Suppressor macrophage treated with lipopolysaccharide for 1 hour (primary cell): ENCODE results near the gene COL27A1.
A peak's percentile ranks its signal among the peaks of the same experiment; 100 is the strongest.

Source experiments
- DNase-seq, 3 donors: peaks; one replicate each; pipeline ENCODE4 v3.0.0-alpha.2; 2020 to 2022

The COL27A1 gene

DNA sequence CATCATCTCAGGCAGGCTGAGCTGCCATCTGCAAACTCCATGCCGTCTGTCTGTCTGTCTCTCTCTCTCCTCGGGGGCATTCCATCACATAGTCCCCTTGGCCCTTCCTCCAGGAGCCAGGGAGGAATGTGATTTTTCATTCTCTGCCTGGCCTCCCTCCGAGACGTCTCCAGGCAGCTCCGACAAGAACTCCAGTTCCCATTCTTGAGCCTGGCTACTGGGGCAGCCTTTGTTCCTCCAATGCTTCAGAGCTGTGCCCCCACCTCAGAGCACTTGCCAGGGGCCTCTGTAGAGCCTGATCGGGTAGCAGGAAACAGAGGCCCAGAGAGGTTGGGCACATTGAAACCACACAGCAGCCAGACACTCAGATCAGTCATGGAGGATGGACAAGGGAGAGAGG, 74.0 kb downstream of the COL27A1 start:
- no peak for DNase-seq

DNA sequence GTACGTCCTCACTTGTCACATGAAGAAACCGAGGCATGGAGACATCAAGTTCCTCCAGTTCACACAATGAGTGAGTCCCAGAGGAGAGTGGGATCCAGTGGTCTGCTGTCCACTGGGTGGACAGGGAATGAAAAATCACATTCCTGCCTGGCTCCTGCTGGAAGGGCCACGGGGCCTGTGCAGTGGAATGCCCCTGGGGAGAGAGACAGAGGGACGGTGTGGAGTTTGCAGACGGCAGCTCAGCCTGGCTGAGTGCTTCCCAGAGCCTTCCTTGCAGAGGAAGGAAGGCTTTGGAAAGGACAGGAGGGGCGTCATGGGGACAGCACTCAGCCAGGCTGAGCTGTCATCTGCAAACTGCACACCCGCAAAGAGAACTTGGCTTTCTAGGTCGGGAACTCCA, 74.7 kb downstream of the COL27A1 start:
- no peak for DNase-seq

DNA sequence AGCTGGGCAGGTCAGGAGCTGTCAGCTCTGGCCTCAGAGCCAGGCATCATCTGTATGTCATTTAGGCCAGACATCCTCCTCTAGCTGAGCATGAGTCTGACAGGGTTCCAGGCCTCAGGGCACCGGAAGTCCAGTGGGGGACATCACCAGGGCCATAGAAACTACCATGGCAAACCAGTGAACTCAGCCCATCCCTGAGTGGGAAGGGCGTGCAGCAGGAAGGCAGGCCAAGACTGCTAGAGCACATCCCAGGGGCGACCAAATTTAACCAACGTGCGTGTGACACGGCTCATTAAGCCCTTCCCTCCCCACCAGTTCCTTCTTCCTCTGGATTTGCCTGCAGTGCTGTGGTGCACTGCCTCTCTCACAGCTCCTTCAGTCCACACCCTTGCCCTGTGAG, 75.9 kb downstream of the COL27A1 start:
- no peak for DNase-seq

DNA sequence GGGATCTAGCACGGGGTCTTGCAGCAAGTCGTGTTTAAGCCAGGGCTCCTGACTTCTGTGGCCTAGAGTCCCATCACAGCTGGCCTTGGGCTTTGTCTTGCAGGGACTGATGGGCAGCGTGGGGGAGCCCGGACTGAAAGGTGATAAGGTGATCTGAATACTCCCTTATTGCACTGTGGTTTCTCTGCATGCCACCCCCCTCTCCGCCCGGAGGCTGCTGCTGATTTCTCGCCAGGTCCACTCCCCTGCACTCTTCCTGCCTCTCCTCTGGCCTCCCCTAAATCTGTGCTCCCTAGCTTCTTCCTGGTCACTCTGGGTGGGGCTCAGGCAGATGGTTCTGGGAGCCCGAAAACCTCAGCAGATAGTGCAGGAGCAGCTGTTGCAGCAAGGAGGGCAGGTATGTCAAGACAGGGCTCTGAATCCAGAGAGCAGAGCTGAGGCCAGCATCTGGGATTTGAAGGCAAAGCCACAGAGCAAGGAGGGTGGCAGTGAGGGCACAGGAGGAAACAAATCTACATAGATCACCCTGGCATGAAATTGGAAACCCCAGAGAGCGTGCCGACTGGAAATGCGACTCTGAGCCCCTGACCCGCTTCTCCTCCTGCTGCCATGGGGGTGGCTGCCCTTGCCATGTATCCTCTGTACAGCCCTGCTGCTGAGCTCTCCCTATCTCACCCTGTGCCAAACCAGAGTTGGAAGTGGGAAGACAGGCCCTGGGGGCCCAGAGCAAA, 76.5 kb downstream of the COL27A1 start:
- DNase-seq: no peak

DNA sequence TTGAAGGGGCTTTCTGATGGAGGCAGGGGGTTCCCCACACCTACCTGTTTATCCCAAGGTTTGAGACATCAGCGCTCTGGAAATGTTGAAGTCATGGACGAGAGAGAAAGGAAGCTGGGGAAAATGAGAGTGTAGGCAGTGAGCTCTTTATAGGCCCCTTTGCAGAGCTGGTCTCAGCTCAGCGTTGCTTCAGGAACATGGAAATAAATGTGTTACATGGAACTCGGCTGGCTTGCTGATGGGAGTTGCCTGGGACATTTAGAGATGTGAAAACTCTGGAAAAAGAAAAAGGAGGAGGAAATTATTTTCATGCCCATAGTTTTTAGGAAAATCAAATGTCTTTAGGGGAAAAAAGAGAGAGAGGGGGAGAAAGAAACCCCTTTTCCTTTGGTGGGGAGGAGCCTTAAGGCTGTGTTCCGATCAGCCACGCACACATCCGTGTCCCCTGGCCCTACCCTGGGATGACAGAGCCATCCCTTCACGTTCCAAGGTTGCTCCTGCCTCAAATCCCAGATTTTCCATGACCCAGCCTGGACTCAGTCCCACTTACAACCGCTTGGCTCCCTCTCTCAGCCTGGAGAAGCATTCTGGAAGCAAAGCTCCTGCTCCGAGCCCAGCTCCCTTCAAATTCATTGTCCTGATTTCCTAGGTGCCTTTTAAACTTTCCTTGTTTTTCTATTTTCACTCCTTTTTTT, 78.3 kb downstream of the COL27A1 start:
- no peak for DNase-seq

DNA sequence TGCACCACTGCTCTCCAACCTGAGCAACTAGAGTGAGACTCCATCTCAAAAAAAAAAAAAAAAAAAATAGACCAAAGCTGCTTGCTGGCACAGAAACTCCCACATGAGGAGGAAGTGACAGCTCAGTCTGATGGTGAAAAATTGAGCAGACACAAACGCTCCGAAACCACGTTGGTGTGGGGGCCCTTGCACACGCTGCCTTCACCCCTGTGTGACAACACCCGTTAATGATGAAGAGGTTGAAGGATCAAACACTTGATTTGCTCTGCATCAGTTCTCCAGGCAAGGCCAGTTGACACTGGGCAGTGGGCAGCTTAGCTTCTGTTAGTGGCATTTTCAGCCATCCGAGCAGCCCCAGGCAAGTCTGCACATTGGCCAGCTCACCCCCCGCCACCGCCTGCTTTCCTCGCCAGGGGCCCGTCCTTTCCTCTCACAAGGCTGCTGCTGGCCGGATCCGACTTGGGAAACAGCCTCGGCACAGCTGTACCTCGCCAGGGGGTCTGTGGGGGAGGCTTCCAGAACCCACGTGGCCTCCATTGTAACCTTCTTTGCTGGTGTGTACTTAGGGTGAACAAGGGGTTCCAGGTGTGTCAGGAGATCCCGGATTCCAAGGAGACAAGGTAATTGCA, 79.8 kb downstream of the COL27A1 start:
- DNase-seq: peak; percentile 33 to 41 (median 34)

DNA sequence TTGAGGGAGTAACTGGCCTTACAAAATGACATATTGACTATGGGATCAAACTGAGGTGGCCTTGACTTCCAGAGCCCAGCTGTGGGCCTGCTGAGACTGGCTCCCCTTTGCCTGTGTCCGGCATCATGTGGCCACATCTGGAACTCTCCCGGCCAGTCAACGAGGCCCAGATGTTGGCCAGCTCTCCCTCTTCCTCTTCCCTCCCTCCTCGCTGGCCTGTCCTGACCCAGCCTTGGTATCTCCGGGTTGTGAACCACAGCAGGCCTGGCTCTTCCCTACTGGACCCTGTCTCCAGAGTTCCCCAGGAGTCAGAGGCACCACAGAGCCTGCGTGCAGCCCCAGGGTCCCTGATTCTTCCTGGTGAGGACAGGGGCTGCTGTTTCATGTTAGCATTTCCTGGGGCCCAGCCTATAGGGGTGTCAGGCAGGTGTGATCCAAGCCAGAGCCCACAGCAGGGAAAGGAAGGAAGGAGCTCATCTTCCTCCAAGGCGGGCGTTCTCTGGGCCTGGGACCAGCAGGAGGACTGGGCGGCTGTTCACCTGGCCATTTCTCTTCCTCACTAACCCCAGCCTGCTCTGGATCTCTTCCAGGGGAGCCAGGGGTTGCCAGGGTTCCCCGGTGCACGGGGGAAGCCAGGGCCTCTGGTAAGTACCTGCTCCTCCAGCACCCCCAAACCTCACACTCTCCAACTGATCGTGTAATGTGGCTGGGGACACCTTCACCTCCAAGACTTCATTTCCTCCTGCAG, 81.2 kb downstream of the COL27A1 start:
- no peak for DNase-seq

DNA sequence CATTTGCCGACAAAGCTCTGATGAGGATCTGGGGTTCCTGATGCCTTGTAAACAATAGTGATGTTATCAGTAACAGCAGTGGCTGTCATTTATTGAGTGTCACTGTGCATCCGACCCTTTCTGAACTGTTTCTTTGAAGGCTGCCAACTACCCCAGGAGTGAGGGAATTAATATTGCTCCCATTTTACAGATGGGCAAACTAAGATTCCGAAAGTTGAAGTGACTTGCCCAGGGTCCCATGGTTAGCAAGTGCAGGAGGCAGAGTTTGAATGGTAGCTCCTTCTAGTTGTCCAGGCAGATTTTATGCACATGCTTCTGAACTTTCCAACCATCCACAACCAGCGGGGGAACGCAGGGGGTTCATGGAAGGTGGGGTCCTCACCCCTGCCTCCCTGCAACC, 81.9 kb downstream of the COL27A1 start:
- no peak for DNase-seq

DNA sequence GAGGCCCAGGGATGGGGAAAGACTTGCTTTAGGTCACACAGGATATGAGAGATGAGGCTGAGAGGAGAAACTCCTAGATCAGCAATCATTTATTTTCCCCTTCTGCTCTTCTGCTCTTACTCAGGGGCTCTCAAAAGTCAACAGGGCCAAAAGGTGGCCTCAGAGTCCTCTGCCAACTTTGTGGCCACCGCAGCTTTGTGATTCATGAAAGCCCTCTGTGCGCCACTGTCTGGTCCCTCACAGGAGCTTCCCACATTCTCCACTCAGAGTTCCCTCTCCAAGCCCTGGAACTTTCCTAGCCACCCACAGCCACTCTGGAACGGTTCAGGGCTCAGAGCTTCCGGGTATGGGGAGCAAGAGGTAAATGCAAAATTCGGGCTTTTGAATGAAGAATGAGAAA, 82.4 kb downstream of the COL27A1 start:
- DNase-seq: no peak

DNA sequence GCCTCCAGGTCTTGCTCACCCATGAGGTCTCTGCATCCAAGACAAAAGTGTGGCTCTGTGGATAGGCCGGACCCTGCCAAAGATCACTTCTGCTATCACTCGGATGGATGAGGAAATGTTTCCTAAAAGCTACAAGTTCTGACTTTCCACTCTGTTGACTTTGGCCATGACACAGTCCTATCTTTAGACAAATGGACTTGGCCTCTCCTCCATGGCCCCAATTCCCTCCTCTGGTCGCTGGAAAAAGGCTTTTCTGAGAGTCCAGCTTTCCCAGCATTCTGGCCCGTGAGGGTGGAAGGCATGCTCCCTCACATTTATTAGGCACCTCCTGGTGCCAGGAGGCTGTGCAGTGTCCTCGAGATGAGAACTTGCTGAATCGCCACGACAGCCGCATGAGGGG, 83.1 kb downstream of the COL27A1 start:
- DNase-seq: no peak

DNA sequence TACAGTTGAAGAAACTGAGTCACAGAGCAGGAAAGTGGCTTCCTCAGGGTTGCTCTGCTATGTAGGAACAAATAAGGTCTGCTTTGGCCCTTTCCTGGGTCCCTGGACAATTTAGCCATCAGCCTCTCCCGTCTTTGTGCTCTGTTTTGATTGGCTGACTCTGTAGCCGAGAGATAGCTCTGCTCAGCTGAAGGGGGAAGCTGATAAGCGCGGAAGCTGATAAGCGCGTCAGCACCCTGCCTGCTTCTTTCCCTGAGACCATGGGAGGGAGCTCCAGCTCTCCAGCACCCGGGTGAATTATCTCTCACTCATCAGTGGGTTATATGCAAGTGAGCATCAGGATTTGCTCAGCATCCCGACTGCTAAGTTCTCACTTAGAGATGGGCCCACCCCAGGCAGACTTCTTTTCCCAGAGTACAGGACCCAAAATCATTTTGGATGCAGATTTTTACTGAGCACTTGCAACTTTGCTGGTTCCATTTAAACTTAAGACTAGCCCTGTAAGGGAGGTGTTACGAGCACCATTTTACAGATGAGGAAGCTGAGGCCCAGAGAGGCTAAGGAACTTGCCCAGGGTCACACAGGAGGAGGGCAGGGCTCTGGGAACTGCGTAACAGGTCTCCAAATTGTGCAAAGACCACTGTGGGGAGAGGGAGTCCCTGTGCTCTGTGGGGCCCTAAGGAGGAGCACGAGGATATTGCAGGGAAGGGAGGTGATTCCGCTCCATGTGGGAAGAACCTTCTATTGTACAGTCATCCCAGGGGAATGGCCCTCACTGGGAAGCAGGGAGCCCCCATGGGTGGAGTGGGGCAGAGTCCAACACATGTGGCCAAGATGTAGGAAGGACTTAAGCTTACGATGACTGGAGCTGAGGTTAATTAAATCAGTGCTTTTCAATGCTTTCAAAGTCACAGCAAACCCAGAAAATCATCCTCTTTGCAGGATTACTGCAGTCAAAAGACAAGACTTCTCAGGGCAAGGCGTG, 83.8 kb downstream of the COL27A1 start:
- no peak for DNase-seq

DNA sequence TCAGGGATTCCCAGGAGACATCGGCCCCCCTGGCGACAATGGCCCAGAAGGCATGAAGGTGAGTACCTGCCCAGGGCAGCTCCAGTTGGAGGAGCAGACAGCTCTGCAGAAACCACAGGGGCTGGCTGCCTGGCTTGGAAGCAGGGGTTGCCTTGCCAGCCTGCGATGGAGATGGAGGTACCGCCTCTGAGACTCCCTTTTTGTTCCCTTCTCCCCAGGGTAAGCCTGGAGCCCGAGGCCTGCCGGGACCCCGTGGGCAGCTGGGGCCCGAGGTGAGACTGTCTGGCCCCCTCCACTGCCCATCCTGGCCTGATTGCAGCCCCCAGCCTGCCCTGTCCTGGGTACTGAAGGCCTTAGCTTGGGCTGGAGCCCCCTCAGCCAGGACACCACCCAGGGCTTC, 84.9 kb downstream of the COL27A1 start:
- no peak for DNase-seq

DNA sequence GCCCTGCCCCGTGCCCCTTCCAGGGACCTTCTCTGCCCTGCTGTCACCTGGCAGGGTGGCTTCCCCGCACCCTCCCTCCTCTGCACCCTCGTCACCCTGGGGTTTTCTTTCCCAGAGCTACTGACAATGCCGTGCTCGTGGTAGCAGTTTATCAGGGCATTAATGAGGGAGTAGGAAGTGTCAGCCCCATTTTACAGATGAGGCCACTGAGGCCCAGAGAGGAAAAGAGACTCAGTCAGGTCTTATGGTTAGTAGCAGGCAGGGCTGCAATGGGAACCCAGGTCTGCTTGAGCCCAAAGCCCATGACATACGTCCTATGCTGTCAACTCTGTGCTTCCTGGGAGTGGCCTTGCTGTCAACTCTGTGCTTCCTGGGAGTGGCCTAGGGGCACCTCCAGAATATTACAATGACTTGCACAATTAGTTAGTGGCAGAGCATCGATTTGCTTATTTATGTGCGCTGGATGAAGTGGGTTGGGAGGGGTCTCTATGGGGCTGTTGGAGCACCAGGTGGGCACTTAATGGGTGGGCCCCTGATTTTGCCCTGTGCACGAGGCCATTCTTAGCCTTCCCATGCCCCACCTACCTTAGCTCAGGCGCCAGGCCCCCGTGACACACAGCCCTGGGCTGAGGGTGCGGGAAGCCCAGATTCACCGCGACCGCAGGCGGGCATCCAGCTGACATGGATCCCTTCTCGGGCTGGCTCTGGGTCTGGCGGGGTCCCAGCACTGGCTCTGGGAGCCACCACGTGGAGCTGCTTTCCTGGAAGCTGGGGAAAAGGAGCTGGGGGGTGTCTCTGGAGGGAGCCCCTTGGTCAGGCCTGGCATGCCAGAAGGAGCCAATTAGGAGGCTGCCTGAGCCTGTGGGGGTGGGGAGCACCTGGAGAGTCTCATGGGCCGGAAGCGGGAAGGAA, 85.6 kb downstream of the COL27A1 start:
- DNase-seq: no peak

DNA sequence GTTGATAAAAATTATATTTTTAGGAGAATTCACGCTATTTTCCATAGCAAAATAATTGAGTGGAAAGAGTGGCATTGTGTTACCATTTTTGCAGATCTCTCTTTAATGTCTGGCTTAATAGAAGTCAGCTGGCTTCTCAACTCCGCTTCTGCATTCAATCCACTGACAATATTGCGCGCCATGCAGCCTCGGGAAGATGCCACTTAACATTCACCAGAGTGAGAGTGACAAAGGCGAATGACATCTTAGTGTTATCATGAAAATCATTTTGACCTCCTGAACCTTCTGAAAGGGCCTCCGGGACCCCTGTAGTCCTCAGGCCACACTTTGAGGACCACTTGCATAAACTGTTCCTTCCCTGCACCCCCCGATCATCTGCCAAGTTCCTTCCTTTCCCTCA, 87.5 kb downstream of the COL27A1 start:
- no peak for DNase-seq

DNA sequence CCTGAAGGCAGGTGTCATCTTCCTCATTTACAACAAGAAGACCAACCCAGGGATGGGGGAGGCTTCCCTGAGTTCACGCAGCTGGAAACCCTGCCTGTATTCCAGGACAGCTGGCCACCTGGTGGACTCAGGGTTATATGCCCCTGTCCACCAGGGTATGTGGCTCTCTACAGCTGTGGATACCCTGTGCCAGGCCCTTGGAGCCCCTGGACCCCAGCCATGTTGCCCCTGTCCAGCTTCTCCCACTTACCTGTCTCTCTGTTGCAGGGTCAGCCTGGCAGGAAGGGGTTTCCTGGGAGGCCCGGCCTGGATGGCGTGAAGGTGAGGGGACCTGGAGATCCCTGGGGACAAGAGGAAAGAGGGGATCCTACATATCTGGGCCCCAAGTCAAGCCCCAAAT, 87.9 kb downstream of the COL27A1 start:
- DNase-seq: no peak

DNA sequence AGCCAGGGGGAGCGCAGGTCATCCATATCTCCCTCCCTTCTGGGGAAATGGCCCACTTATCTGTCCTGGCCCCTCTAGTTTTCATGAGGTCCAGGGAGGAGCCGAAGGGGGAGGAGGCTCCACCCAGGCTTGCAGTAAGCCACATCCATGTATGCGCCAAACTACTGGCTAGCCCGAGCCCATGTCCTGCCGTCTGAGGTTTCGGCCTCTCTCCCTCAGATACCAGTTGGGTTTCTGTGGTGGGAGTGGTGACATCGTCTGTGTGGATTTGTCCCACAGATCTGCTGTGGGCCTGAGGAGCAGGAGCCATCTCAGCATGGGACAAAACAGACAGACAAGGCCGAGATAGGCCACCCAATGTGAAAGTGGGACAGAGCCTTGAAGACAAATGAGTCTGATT, 89.2 kb downstream of the COL27A1 start:
- DNase-seq: no peak

DNA sequence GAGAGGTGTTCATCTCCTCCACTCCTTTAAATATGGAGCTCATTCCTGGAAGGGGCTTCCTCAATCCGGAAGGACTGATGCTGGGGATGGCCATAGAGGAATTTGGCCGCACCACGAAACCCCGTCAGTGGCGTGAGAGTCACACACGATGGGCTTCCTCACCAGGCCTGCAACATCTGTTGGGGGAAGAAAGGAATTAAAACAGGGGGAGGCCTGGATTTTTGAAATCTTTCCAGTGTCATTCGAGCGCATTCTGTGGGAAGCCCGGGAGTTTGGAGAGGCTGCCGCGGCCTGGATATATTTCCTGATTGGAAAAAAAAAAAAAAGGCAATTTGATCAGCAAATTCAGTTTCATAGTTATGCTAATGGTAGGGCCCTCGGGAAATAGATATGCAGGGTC, 91.2 kb downstream of the COL27A1 start:
- no peak for DNase-seq

DNA sequence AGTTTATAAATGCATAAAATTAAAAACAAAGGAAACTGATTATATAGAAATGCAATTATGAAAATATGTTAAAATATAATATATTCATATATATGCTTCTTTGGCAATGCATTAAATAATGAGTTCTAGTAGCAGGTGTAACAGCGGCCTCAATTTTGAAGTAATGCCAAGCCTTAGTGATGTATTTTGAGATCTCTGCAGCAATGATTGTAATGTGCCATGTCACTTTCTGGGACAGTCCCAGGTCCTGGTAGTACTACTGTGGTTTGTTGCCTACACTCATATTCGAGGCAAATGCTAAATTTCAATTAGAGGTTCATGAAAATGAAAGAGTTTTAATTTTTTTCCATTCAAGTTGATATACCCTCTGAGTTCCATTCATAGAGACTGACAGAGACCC, 91.7 kb downstream of the COL27A1 start:
- DNase-seq: no peak

DNA sequence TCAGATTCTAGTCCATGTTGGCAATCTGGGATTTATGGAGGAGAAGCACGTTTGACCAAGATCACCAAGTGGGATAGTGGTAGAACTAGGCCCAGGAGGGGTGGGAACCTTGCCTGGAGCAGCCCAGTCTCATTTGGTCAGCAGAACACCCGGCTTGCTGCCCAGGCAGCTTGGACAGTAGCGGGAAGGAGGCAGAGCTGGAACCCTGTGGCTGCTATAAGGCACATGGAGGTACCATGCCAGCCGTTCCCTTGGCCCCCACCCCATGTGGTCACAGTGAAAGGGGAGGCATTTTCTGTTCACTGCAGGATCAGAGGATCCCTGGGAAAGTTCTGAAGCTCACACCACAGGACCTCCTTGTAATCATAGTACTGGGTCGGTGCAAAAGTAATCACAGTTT, 92.2 kb downstream of the COL27A1 start:
- DNase-seq: no peak

DNA sequence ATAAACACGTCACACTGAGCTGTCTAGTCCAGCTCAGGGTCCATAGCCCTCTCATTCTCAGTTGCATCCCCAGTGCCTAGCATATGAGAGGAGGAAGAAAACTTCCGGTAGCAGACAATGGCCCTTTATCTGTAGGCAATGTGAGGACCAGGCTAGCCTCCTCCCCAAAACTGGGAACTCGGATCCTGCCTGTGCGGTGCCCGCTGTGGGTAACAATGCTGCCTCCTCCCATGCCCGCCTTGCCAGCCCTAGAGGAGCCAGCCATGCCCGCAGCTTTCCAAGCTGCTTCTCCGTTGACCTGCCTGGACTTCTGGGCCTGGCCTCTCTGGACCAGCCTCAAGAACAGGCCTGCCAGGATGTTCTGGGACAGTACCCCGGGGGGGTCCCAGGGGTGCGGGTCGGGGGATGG, 93.0 kb downstream of the COL27A1 start:
- DNase-seq: no peak
